Measurements from ENCODE around the gene ZNF283.
"Not testable (repeated sequence)": the region's sequence is repeated elsewhere in the genome, so short reads cannot be mapped to it uniquely, and the experiment has no call there.

The ZNF283 gene

DNA sequence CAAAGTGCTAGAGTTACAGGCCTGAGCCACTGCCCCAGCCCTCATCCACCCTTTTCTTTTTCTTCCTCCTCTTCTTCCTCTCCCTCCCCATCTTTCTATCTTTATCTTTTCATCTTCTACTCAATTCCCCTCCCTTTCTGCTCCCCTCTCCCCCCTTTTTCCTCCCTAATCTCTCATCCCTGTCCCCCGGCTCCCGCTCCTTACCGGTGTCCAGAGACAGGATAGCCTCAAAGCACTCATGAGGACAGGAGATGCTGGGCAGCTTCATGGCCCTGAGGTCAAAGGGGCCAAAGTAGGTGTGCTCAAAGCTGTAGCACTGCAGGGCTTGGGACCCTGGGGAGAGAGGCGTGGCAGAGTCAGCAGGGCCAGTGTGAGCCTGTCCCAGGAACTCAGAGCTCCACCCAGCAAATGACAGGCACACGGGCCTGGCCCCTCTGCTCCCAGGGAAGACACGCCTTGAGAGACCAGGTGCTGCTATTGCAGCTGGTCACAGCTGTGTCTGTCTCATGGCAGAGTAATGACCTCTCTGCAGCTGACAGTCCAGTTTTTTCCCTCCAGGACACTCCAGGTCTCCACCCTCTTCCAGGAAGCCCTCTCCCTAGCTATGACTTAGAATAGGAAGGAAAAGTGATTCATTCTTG, 27.5 kb upstream of the ZNF283 start:
- TF ChIP-seq, protein P1, sequence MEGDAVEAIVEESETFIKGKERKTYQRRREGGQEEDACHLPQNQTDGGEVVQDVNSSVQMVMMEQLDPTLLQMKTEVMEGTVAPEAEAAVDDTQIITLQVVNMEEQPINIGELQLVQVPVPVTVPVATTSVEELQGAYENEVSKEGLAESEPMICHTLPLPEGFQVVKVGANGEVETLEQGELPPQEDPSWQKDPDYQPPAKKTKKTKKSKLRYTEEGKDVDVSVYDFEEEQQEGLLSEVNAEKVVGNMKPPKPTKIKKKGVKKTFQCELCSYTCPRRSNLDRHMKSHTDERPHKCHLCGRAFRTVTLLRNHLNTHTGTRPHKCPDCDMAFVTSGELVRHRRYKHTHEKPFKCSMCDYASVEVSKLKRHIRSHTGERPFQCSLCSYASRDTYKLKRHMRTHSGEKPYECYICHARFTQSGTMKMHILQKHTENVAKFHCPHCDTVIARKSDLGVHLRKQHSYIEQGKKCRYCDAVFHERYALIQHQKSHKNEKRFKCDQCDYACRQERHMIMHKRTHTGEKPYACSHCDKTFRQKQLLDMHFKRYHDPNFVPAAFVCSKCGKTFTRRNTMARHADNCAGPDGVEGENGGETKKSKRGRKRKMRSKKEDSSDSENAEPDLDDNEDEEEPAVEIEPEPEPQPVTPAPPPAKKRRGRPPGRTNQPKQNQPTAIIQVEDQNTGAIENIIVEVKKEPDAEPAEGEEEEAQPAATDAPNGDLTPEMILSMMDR (IDR thresholded peaks at IDR 0.05; ENCODE audit: insufficient read depth, low read depth, low read length, missing control alignments): no peak
- H3K4me3 ChIP-seq (ENCODE audit: low read length): no peak overlapping the region
- peak; percentile 54 for DNase-seq (ENCODE audit: low read depth)

DNA sequence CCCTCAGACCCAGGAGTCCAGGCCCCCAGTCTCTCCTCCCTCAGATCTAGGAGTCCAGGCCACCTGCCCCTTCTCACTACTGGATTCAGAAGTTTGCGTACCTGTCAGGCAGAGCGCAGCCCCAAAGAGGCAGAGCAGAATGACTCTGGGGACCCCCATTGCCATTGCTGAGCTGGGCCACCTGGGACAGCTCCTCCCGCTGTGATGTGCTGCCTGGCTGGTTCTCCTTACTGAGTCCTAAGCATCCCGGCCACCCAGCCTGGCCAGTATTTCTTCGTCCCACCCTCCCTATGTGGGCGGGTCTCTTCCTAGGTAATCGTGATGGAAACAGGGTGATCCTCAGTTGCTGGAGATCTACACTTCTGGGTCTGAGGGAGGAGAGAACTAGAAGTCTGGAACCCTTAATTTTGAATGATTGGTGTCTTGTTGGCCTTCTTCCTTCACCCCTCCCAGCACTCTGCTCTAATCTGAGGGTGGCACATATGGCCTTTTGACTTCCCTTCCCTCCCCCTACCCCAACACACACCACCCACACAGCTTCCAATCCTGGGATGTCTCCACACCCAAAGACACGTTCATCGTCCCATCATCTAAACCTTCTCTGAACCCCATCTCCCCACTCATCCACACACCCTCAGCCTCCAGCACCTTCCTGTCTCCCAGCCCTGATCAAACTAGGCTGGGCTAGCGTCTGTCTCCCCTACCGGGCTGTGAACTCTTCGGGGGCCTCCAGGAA, 24.7 kb upstream of the ZNF283 start, which contains the start of gene LYPD5:
LYPD5 (minus strand) TSS at position 232 of the 736 bp plus-strand sequence; CDS start at position 165, 67 bp downstream.
- DNase-seq (ENCODE audit: low read depth): no peak
- no peak within 1 kb of the TSS for H3K4me3 ChIP-seq (ENCODE audit: low read length)
- TF ChIP-seq, protein P1 (IDR thresholded peaks at IDR 0.05; ENCODE audit: insufficient read depth, low read depth, low read length, missing control alignments): no peak

DNA sequence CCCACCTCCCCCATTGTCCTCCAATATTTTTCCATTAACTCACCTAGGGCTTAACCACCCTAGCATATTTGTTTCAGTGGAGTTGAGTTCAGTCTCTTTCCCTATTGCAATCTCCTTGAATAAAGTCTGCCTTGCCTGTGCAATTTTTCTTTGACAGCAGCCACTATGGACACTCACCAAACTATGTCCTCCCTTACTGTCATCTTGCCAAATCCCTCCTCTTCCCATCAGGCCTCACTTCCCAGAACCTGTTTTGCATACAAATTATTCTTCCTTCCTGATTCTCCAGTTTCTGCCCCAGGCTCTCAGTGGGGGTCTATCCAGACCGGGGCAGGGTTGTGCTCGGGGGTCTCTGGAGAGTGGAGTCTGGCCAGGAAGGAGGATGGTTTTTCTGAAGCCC, 22.7 kb upstream of the ZNF283 start:
- TF ChIP-seq, protein P1 (IDR thresholded peaks at IDR 0.05; ENCODE audit: insufficient read depth, low read depth, low read length, missing control alignments): no peak
- H3K4me3 ChIP-seq (ENCODE audit: low read length): no peak overlapping the region
- no peak for DNase-seq (ENCODE audit: low read depth)

DNA sequence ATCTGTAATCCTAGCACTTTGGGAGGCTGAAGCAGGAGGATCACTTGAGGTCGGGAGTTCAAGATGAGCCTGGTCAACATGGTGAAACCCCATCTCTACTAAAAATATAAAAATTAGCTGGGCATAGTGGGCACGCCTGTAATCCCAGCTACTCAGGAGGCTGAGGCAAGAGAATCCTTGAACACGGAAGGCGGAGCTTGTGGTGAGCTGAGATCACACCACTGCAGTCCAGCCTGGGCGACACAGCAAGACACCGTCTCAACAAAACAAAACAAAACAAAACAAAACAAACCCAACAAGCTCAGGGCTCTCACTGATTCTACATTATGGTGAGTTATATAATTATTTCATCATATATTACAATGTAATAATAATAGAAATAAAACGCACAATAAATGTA, 20.7 kb upstream of the ZNF283 start:
- DNase-seq (ENCODE audit: low read depth); H3K4me3 ChIP-seq (ENCODE audit: low read length): not testable (repeated sequence)

DNA sequence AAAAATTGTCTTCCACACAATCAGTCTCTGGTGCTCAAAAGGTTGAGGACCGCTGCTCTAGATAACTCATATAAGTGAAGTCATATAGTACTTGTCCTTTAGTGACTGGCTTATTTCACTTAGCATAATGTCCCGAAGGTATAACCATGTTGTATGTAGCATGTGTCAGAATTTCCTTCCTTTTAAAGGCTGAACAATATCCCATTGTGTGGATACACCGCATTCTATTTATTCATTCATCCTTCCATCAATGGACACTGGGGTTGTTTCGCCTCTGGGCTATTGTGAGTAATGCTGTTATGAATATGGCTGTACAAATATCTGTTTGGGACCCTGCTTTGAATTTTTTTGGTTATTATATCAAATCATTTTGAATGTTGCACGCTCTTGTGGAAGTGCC, 20.3 kb upstream of the ZNF283 start:
- DNase-seq (ENCODE audit: low read depth): peak; percentile 35
- H3K4me3 ChIP-seq (ENCODE audit: low read length): no peak overlapping the region

DNA sequence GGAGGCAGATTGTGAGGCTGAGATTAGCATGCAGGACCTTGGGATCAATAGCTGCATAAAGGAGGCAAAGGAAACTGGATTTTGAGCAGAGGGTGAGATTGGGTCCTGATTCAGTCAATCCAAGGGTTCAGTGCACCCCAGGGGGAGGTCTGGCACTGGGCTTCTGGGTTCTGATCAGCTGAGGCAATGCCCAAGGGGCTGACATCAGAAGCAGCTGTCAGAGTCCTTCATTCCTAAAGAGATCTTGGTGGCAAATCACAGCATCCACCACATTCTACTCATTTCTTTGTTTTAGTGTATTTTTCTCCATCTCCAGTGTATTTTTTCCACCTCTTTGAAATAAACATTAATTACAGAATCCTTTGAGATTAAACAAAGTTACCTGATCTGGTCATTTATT, 19.5 kb upstream of the ZNF283 start:
- no peak overlapping the region for H3K4me3 ChIP-seq (ENCODE audit: low read length)
- DNase-seq (ENCODE audit: low read depth): no peak
- TF ChIP-seq, protein P1 (IDR thresholded peaks at IDR 0.05; ENCODE audit: insufficient read depth, low read depth, low read length, missing control alignments): no peak

More for the DNA sequence above, 20.3 kb upstream of the ZNF283 start:
- TF ChIP-seq, protein P1 (IDR thresholded peaks at IDR 0.05; ENCODE audit: insufficient read depth, low read depth, low read length, missing control alignments): no peak

DNA sequence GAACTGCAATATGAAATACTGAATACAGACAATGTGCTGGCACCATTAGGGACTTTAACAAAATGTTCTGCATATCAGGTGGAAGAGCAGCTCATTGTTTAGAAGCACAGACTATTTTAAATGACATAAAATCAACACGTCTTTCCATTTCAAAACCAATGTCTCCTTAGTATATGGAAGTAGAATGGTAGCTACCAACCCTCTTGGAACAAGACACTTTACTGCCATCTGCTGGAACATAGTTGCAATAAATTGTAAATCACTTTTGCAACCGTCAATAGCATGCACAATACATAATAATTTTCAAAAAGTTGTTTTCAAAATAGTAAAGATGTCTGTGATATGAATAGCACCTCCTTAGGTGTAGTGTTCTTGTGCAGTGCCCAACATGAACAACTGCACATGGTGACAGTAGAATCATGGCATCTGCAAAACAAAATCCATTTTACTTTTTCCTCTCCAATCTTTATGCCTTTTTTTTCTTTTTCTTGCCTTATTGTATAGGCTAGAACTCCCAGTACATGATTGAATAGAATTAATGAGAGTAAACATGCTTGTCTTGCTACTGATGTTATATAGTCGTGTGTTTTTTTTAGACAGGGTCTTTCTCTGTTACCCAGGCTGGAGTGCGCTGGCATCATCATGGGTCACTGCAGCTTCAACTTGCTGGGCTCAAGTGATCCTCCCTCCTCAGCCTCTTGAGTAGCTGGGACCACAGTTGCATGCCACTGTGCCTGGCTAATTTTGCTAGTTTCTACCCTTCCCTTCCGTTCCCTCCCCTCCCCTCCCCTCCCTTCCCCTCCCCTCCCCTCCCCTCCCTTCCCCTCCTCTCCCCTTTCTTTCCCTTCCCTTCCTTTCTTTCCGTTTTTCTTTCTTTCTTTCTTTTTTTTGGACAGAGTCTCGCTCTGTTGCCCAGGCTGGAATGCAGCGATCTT, 17.1 kb upstream of the ZNF283 start:
- H3K4me3 ChIP-seq (ENCODE audit: low read length): no peak overlapping the region
- TF ChIP-seq, protein P1 (IDR thresholded peaks at IDR 0.05; ENCODE audit: insufficient read depth, low read depth, low read length, missing control alignments): peak; percentile 64
- peak; percentile 76 for DNase-seq (ENCODE audit: low read depth)
